GM12873 (cell line): ENCODE data around the gene ZNF836.

Source experiments
- TF ChIP-seq, protein P1 (sequence below): IDR thresholded peaks from 2 replicates; pipeline ENCODE4 v1.5.1; 2012; ENCODE audit warnings: low read depth, mild to moderate bottlenecking, moderate library complexity, low read length, control low read depth; ENCODE audit not compliant: insufficient read depth; ENCODE audit errors: missing control alignments

Gene ZNF836

DNA sequence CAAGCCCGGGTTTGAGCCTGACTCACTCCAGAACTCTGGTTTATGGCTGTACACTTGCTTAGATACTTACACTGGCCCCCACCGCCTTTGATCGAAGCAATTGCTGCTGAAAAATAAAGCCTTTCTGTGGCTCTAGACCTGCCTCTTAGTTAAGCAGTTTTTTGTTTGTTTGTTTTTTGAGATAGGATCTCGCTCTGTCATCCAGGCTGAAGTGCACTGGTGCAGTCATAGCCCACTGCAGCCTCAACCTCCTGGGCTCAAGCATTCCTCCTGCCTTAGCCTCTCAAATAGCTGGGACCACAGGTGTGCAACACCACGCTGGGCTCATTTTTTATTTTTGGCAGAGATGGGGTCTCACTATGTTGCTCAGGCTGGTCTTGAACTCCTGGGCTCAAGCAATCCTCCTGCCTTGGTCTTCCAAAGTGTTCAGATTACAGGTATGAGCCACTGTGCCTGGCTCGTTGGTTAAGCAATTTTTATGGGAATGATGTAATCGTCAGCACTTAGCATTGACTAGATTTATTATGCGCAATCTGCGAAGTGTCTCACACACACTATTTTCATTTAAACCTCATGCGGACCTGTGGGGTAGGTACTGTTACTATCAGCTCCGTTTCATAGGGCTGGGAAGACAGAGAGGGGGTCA lies 40.6 kb upstream of the ZNF836 start:
- TF ChIP-seq, protein P1, sequence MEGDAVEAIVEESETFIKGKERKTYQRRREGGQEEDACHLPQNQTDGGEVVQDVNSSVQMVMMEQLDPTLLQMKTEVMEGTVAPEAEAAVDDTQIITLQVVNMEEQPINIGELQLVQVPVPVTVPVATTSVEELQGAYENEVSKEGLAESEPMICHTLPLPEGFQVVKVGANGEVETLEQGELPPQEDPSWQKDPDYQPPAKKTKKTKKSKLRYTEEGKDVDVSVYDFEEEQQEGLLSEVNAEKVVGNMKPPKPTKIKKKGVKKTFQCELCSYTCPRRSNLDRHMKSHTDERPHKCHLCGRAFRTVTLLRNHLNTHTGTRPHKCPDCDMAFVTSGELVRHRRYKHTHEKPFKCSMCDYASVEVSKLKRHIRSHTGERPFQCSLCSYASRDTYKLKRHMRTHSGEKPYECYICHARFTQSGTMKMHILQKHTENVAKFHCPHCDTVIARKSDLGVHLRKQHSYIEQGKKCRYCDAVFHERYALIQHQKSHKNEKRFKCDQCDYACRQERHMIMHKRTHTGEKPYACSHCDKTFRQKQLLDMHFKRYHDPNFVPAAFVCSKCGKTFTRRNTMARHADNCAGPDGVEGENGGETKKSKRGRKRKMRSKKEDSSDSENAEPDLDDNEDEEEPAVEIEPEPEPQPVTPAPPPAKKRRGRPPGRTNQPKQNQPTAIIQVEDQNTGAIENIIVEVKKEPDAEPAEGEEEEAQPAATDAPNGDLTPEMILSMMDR, result no peak

DNA sequence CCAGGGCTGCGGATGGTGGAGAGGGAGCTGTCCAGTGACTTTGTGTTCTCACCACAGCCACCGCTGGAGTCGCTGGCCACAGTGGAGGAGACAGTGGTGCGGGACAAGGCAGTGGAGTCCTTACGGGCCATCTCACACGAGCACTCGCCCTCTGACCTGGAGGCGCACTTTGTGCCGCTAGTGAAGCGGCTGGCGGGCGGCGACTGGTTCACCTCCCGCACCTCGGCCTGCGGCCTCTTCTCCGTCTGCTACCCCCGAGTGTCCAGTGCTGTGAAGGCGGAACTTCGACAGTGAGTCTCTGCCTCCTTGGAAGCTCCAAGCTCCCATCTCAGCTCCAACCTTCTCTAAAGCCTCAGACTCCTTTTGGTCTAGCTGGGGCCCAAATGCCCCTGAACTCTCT lies 39.8 kb upstream of the ZNF836 start:
- TF ChIP-seq, protein P1, result no peak

DNA sequence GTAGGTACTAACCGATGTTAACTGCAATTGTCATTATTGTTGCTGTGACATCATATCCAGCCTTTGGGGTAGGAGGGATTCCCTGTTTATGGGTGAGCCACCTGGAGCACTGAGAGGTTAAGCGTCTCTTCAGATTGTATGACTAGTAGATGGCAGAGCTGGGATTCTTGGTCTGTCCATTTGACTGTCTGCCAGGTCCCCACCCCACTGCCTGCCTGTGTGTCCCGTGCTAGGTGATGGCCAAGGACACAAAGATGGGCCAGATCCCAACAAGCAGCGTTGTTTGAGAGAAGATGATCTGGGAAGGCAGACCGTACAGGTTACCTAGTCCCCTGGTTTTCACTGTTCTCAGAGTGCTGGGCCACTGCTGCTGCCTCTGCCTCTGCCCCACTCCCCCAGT lies 35.1 kb upstream of the ZNF836 start:
- TF ChIP-seq, protein P1, result no peak

GRCh38 chr19:52200044-52200443 lies 28.6 kb upstream of the ZNF836 start:
- TF ChIP-seq, protein P1, result no peak

DNA sequence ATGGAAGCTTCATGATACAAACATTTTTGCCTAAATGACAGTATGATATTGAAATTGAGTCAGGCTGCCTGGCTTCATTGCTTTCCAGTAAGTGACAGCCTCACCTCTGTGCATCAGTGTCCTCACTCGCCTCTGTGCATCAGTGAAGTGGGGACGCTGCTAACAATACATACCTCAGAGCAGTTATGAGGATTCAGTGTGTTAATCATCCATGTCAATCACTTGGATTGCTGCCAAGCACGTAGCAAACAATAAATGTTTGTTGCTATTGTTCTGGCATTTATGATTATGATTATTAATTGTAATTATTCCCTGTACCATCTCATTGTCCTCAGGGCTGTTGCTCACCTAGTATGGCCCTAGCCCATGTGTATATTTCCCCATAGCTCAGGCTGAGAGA lies 27.3 kb upstream of the ZNF836 start:
- TF ChIP-seq, protein P1, result no peak

- TF ChIP-seq, protein P1, result no peak
These were observed 26.5 kb upstream of the ZNF836 start for GRCh38 chr19:52197964-52198363.

DNA sequence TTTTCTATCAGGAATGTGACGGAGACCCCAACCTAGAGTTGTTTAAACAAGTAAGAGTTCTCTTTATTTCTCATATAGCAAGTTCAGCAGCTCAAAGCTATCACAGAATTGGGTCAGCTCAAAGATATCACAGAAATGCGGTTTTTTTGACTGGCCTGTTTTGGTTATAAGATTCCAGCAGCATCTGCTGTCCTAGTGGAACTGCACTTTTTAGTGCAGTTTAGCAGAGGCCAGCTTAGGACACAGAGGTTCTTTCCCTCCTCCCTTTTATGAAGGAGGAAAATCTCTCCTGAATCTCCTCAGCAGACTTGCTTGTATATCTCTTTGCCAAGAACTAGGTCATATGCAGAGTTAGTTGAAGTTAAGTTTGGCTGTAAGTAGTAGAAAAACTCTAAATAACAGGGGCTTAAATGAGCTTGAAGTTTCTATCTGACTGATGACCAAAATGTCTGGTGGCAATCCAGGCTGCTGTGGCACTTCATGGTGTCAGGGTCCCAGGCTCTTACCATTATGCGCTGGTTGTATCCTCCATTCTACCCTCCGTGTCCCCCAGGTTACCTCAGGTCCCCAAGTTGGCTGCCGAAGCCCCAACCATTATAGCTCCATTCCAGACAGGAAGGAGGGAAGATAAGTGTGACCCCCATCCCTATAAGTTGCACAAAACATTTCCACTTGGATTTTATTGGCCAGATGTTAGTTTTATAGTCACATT lies 25.0 kb upstream of the ZNF836 start:
- TF ChIP-seq, protein P1, result no peak
